GM12865 (cell line): ENCODE data around the gene GYPC.
"Not testable (repeated sequence)": the region's sequence is repeated elsewhere in the genome, so short reads cannot be mapped to it uniquely, and the experiment has no call there.

Experiments
- DNase-seq: peaks from one replicate; pipeline ENCODE4 v3.0.0; 2010; ENCODE audit warnings: low read depth
- H3K4me3 ChIP-seq: 2 replicates; pipeline ENCODE4 v1.5.1; 2011; ENCODE audit warnings: mild to moderate bottlenecking, low read depth, low read length, control low read depth
- TF ChIP-seq, protein P1 (sequence below): IDR thresholded peaks from 2 replicates; pipeline ENCODE4 v1.5.1; 2011; ENCODE audit warnings: low read length, control low read depth, low read depth, inconsistent platforms; ENCODE audit not compliant: insufficient read depth; ENCODE audit errors: missing control alignments

Gene GYPC

DNA sequence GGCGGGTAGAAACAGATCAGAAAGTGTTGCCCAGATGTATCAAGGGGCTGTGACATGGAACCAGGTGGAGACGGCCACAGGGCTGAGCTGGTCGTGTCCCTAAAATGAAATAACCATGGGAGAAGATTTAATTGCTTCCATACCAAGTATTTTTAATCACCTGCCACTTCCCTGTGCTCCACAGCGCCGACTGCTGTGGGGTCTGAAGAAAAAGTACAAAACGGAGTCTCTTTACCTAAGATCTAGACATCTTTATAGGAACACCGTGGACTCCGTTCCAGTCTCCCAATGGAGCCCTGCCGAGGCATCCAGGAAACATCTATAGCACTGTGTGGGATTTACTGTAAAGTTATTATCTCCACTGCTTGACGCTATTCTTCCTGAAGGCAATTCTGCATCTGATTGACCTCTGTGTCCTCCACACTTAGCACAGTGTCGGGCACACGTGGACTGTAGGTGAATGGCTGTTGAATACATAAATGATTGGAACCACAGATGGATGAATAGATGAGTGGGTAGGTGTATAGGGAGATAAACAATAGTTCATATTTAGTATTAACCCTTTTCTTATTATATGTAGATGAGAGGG lies 21.6 kb upstream of the GYPC start:
- TF ChIP-seq, protein P1, sequence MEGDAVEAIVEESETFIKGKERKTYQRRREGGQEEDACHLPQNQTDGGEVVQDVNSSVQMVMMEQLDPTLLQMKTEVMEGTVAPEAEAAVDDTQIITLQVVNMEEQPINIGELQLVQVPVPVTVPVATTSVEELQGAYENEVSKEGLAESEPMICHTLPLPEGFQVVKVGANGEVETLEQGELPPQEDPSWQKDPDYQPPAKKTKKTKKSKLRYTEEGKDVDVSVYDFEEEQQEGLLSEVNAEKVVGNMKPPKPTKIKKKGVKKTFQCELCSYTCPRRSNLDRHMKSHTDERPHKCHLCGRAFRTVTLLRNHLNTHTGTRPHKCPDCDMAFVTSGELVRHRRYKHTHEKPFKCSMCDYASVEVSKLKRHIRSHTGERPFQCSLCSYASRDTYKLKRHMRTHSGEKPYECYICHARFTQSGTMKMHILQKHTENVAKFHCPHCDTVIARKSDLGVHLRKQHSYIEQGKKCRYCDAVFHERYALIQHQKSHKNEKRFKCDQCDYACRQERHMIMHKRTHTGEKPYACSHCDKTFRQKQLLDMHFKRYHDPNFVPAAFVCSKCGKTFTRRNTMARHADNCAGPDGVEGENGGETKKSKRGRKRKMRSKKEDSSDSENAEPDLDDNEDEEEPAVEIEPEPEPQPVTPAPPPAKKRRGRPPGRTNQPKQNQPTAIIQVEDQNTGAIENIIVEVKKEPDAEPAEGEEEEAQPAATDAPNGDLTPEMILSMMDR, result peak; percentile 60
- peak; percentile 51 for DNase-seq
- no peak overlapping the region for H3K4me3 ChIP-seq

DNA sequence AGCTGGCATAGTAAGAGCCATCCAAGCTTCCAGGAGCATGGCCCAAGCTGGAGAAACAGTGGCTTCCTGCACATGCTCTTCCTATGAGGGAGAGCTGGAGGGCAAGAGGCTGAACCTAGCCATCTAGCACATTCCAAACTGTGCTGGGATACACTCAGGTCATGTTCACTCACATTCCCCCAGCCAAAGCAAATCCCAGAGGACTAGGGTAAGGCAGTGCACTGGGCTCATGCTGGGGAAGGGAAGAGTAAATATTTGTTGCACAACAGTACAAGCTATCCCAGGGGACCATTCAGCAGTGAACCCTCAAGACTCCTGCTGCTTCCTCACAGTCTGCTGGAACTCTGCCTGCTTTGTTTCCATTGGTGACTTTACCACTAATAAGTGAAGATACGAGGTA lies 20.7 kb upstream of the GYPC start:
- no peak for DNase-seq
- TF ChIP-seq, protein P1, result no peak

GRCh38 chr2:126635736-126636135 lies 20.2 kb upstream of the GYPC start:
- no peak for DNase-seq
- TF ChIP-seq, protein P1, result no peak
- no peak overlapping the region for H3K4me3 ChIP-seq

More for the DNA sequence above, 20.7 kb upstream of the GYPC start:
- H3K4me3 ChIP-seq, result no peak overlapping the region

DNA sequence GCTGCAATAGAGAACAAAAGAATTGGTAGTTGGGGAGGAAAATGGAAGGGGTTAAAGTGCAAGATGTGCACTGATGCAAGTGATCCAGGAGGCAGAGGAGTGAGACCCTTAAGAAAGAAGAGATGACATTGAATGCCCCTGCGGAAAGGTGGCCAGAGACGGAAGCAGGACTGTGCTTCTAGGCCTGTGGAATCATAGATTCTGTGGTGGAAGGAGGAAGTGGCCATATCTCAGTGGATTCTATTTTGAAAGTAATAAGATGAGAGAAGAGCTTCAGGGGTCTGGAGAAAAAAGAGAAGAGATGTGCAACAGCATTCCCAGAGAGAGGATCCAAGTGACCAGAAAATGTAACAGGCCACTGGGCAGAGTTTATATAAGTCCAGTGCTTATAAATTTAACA lies 18.6 kb upstream of the GYPC start:
- no peak for DNase-seq
- TF ChIP-seq, protein P1, result no peak
- H3K4me3 ChIP-seq, result no peak overlapping the region

- no peak for DNase-seq
- TF ChIP-seq, protein P1, result no peak
- no peak overlapping the region for H3K4me3 ChIP-seq
Measured at GRCh38 chr2:126638746-126639145, 17.2 kb upstream of the GYPC start.

DNA sequence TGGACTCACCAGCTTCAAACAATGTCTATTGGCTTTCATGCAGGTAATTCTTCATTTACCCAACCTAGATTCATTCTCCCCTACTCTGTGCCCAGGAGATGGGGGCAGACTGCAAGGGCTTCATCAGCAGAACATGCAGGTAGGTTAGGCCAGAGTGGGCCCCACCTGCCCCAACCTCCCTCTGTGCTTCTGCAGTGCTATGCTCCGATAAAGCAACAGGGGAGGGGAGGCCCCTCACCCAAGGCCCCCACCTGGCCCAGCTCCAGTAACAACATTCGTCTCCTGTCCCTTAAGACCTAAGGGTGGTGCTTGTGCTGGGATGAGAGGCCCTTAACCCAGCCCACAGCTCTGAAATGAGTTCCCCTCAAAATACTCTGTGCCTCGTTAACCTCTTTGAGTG lies 16.7 kb upstream of the GYPC start:
- TF ChIP-seq, protein P1, result no peak
- no peak for DNase-seq

DNA sequence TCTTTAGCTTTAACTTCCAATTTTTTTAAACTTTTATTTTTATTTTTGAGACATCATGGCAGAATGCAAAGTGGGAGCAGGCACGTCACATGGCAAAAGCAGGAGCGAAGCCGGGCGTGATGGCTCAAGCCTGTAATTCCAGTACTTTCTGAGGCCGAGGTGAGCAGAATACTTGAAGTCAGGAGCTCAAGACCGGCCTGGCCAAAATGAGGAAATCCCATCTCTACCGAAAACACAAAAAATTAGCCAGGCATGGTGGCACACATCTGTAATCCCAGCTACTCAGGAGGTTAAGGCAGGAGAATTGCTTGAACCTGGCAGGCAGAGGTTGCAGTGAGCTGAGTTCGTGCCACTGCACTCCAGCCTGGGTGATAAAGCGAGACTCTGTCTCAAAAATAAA lies 14.7 kb upstream of the GYPC start:
- not testable (repeated sequence) for H3K4me3 ChIP-seq, DNase-seq

More for the DNA sequence above, 16.7 kb upstream of the GYPC start:
- H3K4me3 ChIP-seq, result no peak overlapping the region
